SH-SY5Y (cell line): ENCODE data around the gene EGFR.

Source experiments
- GATA2 ChIP-seq: IDR thresholded peaks from 2 replicates; pipeline ENCODE4 v1.6.1; 2011; ENCODE audit warnings: mild to moderate bottlenecking, low read depth, low read length
- GATA3 ChIP-seq: IDR thresholded peaks from 2 replicates; pipeline ENCODE4 v1.6.1; 2011; ENCODE audit warnings: low read depth, mild to moderate bottlenecking, low read length, moderate library complexity

DNA sequence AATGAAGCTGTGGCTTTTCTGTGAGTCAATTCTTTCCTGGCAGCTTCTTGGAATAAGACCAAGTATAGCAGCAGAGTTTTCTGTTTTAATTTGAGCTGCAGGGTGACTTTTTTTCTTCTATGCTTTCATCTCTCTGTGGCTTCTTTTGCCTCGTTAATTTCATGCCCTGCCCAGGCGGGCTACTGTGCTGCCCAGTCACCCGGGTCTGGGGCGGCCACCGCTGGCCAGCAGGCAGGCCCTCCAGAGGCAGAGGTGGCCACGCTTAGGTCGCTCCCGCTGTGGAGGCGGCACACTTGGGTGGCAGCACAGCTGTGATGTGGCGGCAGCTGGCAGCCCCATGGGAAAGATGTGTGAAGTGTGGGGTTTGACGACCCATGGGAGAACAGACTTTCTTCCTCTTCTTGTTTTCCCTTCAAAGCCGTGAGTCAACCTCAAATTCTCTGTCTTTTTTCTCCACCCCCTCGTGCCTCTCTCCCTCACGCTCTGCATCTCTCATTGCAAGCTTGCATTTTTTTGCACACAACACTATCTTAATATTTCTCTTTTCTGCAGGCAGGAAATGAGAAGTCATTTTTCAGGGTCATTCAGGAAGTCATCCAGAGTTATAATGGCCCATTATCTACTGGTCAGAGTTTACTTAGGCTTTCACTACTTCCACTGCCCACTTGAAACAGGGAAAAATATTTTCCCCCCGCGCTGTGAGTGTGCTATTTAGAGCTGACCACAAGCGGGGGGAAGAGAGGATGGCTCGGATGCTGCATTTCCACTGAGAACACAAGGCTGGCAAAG, 67.8 kb downstream of the EGFR start:
- TF ChIP-seq GATA2 (no peak), GATA3 (no peak)
